GM19239 (cell line): ENCODE results near the gene SUCNR1.
"Not testable (repeated sequence)": the region's sequence is repeated elsewhere in the genome, so short reads cannot be mapped to it uniquely, and the experiment has no call there.

ENCODE experiments used
- DNase-seq: peaks from one replicate; pipeline ENCODE4 v3.0.0; 2011; ENCODE audit warnings: low spot score; ENCODE audit not compliant: insufficient read length
- FAIRE-seq: peaks from 2 replicates; lab custom pipeline; 2011; peaks lifted over from hg19 to GRCh38; lab: Jason Lieb, UNC

Gene SUCNR1

GRCh38 chr3:151927915-151928525 lies 54.6 kb downstream of the SUCNR1 start:
- not testable (repeated sequence) for FAIRE-seq, DNase-seq

GRCh38 chr3:151931171-151931570 lies 57.7 kb downstream of the SUCNR1 start:
- FAIRE-seq: no peak

GRCh38 chr3:151933234-151933853 lies 59.9 kb downstream of the SUCNR1 start:
- no peak for DNase-seq
- no peak for FAIRE-seq

More at GRCh38 chr3:151931171-151931570, 57.7 kb downstream of the SUCNR1 start:
- DNase-seq: no peak
